ENCODE data around the gene SMAP2. TPM values are rescaled to one million over a fixed set of nuclear protein-coding genes. Genes with fewer than 3 reads are reported as not detected.
"Not testable (repeated sequence)": the region's sequence is repeated elsewhere in the genome, so short reads cannot be mapped to it uniquely, and the experiment has no call there.

The SMAP2 gene
- total and polyA plus RNA-seq, 2 of the 4 experiments (the other 2 are of a cell fraction): 30.1 to 31.0 TPM

DNA sequence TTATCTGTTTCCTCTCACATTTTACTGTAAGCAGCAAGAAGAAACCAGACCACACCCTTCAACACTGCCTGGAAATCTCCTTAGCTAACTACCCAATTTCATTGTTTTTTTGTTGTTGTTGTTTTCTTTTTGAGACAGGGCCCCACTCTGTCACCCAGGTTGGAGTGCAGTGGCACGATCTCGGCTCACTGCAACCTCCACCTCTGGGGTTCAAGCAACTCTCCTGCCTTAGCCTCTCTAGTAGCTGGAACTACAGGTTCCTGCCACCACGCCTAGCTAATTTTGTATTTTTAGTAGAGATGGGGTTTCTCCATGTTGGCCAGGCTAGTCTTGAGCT is 31.2 kb upstream of the SMAP2 start:
- H3K9ac ChIP-seq (ENCODE audit: low read depth, low read length); H2AFZ ChIP-seq (replicated peaks; ENCODE audit: low read length, poor library complexity); H3K23ac ChIP-seq (ENCODE audit: low read depth, low read length); H4K5ac ChIP-seq (ENCODE audit: low read depth, low read length); in situ Hi-C loops (cut with MboI; ENCODE audit: low sequenced_read_pairs); H2BK120ac ChIP-seq (ENCODE audit: low read depth, low read length); H3K4me1 ChIP-seq (ENCODE audit: control insufficient read depth, insufficient read depth, low read length); H3K4me2 ChIP-seq (ENCODE audit: low read depth, low read length); H3K79me1 ChIP-seq (ENCODE audit: low read depth in 1 of 2, low read length in 2 of 2); H2AK5ac ChIP-seq (ENCODE audit: low read depth, low read length); H3K4me3 ChIP-seq (ENCODE audit: insufficient read depth, low read depth, low read length); H2AK9ac ChIP-seq (replicated peaks; ENCODE audit: low read depth, low read length, poor library complexity); H3K27me3 ChIP-seq (ENCODE audit: control insufficient read depth, insufficient read depth, low read length); H3K4ac ChIP-seq (ENCODE audit: low read depth, low read length); H3K56ac ChIP-seq (ENCODE audit: extremely low read depth, insufficient read depth, low read length); dilution Hi-C loops (cut with HindIII; ENCODE audit: low sequenced_read_pairs, unreplicated experiment); H3K9me1 ChIP-seq (ENCODE audit: insufficient read depth, low read length); H3K18ac ChIP-seq (ENCODE audit: low read depth, low read length); H2BK20ac ChIP-seq (ENCODE audit: low read depth, low read length); intact Hi-C loops (cut with micrococcal nuclease); H4K91ac ChIP-seq (ENCODE audit: insufficient read depth, low read depth, low read length); H3K27ac ChIP-seq (ENCODE audit: insufficient read depth, low read length); POLR2A ChIA-PET (ENCODE audit: unreplicated experiment); H4K20me1 ChIP-seq (ENCODE audit: insufficient read depth, low read length); H3K9me3 ChIP-seq (ENCODE audit: control insufficient read depth, insufficient read depth, low read length); H3K36me3 ChIP-seq (ENCODE audit: control insufficient read depth, insufficient read depth, low read length); BruUV-seq (replicated peaks); H2BK15ac ChIP-seq (ENCODE audit: low read depth, low read length); H3K14ac ChIP-seq (replicated peaks; ENCODE audit: low read depth, low read length); ATAC-seq (ENCODE audit: low read depth); DNase-seq; H2BK5ac ChIP-seq (ENCODE audit: low read depth, low read length, poor library complexity, severe bottlenecking); H4K8ac ChIP-seq (ENCODE audit: low read depth in 2 of 2, low read length in 2 of 2); CTCF ChIA-PET: not testable (repeated sequence)
- WGBS, 2 experiments (ENCODE audit: extremely low coverage in 2 of 2, insufficient read length in 1 of 2): 100% methylated on average over 1 of the region's 3 CpGs; no CpG with 5 or more reads in 1 of the 2 experiments

Data from IMR-90 (cell line).